Islet precursor cell (in vitro differentiated cells): ENCODE data around the gene MDFI.

ENCODE experiments used
- DNase-seq: peaks from one replicate; pipeline ENCODE4 v3.0.0-alpha.2; 2018

Gene MDFI

GRCh38 chr6:41674231-41675000 lies 36.1 kb downstream of the MDFI start:
- DNase-seq: peak; percentile 40

- DNase-seq: peak; percentile 43
These were observed 37.0 kb downstream of the MDFI start for GRCh38 chr6:41675176-41675775.

DNA sequence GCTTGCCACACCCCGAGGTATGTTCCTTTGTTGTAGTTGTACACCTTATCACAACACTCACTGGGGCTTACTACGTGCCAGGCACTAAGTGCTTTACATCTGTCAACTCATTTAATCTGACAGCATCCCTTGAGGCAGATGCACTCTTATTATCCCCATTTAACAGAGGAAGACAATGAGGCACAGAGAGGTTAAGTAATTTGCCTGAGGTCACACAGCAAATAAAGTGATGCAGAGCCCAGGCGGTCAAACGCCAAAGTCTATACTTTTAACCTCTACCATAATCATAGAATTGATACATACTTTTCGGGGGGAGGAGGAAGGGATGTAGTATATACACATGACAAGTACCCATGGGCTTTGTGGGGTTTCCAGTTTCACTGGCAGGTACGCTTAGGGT lies 37.7 kb downstream of the MDFI start:
- DNase-seq: no peak

DNA sequence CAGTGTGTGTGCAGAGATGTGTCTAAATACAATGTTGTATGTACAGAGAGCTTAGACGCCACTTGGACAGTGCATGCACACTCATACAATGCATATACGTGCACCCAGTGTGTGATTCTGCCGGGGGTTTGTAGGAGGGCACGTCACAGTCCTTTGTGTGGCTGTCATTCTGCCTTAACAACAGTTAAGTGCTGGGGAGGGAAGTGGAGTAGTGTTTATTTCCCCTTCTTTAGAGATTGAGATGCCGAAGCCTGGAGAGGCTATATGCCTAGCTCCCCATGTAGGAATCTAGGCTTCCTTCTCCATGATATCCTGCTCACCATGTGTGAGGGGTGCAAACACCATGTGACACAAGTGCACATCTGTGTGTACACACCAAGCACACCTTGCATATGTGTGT lies 38.2 kb downstream of the MDFI start:
- DNase-seq: no peak

GRCh38 chr6:41677124-41677921 lies 39.1 kb downstream of the MDFI start:
- DNase-seq: peak; percentile 48

GRCh38 chr6:41678511-41679084 lies 40.3 kb downstream of the MDFI start:
- no peak for DNase-seq

GRCh38 chr6:41679696-41680095 lies 41.4 kb downstream of the MDFI start:
- DNase-seq: no peak

GRCh38 chr6:41680182-41680965 lies 42.1 kb downstream of the MDFI start:
- DNase-seq: peak; percentile 77

DNA sequence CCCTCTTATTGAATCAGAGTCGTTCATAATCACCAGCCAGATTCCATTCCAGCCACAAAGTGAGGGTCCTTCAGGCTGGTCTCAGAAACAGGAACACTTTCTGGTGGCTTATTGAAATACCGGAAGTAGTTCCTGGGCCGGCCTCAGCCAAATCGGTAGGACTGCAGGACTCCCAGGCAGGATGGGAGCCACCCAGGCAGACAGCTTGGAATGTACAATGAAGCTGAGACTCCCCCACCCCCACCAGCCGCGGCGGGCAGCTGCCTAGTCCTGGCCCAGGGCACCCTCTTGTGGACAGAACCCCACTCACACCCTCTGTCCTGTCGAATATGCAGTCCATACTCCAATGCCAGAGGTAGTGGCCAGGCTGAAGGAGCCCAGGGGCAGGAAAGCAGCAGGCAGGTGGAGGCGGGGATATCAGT lies 43.8 kb downstream of the MDFI start:
- DNase-seq: peak; percentile 99

GRCh38 chr6:41682497-41683272 lies 44.4 kb downstream of the MDFI start:
- DNase-seq: no peak

GRCh38 chr6:41683273-41683522 lies 44.9 kb downstream of the MDFI start:
- no peak for DNase-seq

DNA sequence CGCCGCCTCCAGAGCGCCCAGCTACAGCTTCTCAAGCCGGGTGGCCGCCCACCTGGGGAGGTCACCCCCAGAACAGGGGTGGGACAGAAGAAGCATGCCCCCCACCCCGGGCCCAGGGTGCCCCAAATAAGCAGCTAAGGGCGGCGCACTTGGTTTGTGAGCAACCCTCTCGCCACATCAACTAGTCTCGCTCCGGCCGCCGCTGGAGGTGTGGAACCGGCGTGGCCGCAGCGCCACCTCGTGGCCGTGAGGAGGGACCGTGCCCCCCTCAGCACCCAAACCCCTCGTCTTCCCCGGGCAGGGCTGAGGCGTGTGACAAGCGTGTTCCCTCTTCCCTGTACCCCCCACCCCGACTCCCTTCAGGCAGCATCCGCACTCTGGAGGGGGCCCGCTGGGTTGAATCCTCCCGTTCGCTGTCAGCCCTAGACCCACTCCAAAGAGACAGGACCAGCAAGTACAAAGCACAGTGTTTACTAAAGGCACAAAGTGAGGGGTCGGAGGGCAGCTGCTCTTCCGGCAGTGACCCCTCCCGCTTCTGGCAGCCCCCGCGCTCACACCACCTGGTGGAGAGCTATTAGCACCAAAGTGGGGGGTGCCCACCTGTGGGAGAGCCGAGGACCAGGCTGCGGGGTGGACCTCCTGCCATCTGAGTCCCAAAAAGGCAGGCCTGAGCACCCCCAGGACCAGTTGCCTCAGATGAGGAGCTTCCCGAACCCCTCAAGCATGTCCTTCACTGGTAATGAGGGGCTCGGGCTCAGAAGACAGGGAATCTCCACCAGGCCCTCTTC lies 45.4 kb downstream of the MDFI start:
- peak; percentile 86 for DNase-seq

GRCh38 chr6:41684311-41685180 lies 46.3 kb downstream of the MDFI start:
- peak; percentile 46 for DNase-seq

DNA sequence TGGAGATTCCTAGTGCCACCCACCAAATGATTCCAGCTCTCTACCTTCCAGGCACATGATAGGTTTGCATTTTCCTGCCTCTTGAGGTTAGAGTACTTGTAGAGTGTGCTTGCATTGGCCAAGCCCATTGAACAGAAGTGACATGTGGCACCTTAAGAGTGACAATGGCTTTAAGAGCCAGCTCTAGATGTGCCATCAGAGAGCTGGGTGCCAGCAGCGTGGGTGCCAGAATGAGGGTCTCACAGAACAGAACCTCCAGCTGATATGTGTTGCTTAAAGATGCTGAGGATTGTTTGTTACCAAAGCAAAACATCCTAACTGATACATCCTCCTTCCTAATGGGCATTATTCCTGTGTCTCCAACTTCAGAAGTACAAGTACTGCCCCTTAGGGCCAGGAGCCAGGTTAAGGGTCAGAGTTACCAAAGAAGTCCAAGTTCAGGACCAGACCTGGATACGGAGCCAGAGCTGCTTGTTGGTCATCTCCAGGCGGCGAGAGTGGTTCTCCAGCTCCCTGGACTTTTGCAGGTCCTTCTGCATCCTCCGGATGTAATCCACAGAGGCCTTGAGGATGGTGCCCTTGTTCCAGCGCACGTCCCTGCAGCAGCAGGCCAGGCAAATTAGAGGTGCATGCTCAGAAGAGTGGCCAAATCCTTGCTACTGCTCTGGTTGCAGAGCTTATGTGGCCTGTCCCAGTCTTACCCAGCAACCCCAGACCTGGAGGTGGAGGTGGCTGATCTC lies 47.5 kb downstream of the MDFI start:
- no peak for DNase-seq

GRCh38 chr6:41687501-41688175 lies 49.4 kb downstream of the MDFI start:
- DNase-seq: peak; percentile 73

GRCh38 chr6:41688256-41688965 lies 50.1 kb downstream of the MDFI start:
- DNase-seq: no peak

GRCh38 chr6:41689171-41690008 lies 51.1 kb downstream of the MDFI start:
- DNase-seq: no peak
